GM12872 (cell line): Measurements from ENCODE around the gene RETREG1.

Source experiments
- TF ChIP-seq, protein P1 (sequence below): IDR thresholded peaks from 3 replicates; pipeline ENCODE4 v1.5.1; 2011; ENCODE audit warnings: low read depth, mild to moderate bottlenecking, low read length, moderate library complexity; ENCODE audit not compliant: insufficient read depth

Gene RETREG1

GRCh38 chr5:16528382-16529110 lies 88.3 kb downstream of the RETREG1 start:
- TF ChIP-seq, protein P1, sequence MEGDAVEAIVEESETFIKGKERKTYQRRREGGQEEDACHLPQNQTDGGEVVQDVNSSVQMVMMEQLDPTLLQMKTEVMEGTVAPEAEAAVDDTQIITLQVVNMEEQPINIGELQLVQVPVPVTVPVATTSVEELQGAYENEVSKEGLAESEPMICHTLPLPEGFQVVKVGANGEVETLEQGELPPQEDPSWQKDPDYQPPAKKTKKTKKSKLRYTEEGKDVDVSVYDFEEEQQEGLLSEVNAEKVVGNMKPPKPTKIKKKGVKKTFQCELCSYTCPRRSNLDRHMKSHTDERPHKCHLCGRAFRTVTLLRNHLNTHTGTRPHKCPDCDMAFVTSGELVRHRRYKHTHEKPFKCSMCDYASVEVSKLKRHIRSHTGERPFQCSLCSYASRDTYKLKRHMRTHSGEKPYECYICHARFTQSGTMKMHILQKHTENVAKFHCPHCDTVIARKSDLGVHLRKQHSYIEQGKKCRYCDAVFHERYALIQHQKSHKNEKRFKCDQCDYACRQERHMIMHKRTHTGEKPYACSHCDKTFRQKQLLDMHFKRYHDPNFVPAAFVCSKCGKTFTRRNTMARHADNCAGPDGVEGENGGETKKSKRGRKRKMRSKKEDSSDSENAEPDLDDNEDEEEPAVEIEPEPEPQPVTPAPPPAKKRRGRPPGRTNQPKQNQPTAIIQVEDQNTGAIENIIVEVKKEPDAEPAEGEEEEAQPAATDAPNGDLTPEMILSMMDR, result no peak

GRCh38 chr5:16525651-16526050 lies 91.1 kb downstream of the RETREG1 start:
- TF ChIP-seq, protein P1, result no peak

DNA sequence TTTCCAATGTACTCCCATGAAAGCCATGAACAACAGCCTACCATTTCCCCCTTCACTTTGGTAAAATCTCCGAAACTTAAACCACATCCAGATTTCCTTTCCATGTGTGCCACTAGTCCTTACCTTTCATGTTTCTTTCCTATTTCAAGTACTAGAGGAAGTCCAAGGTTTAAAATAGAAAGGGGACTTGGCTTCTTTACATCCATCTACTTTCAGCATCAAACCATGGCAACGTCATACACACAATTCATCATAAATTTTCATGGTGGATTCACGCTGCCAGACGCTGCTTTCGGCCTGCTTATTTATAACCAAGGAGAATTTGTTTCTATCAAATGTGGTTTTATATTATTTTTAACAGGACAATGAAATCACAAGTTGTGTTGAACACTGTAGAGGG lies 92.5 kb downstream of the RETREG1 start:
- TF ChIP-seq, protein P1, result no peak

DNA sequence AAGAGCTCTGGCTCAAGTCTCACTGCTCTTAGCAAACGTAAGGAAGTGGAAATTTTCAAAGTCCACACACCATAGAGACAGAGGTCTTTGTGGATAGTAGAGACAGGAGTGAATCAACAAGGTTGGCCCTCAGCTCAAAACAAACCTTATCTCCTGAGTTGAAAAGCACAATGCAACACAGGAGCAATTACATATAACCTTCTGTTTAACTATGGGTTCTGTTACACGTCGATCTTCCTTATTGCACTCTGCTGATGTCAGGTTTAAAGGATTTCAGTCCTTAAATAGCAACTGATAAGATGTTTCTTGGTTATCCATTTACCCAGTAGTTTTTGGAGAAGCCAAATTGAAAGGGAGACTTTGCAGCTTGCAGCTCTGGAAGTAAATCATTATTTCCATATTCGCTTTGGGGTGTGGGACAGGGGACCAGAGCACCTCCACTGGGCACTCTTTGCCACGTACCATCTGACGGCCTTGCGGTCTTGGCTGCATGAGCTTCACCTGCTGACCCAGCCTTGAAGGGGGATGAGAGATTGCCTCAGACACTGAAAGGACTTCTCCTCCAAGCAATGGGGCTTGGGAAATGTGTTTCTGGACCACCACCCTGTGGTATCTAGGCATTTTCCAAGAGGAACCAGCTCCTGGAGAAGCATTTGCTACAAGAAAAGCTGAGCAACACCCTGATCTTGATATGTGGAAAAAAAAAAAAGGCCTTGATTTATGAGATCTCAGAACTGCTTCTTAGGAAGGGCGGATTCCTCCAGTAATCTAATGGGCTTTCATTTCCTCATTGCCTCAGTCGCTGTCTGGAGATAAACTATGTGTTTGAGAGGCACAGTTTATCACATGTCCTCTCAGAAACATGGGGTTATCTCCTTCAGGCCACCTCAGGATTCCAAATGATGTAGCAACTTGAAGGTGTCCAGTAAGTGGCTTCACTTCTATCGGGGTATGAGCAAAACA lies 95.0 kb downstream of the RETREG1 start:
- TF ChIP-seq, protein P1, result no peak

GRCh38 chr5:16520841-16521240 lies 96.0 kb downstream of the RETREG1 start:
- TF ChIP-seq, protein P1, result no peak

- TF ChIP-seq, protein P1, result no peak
Observed at GRCh38 chr5:16519435-16519834, 97.4 kb downstream of the RETREG1 start.

DNA sequence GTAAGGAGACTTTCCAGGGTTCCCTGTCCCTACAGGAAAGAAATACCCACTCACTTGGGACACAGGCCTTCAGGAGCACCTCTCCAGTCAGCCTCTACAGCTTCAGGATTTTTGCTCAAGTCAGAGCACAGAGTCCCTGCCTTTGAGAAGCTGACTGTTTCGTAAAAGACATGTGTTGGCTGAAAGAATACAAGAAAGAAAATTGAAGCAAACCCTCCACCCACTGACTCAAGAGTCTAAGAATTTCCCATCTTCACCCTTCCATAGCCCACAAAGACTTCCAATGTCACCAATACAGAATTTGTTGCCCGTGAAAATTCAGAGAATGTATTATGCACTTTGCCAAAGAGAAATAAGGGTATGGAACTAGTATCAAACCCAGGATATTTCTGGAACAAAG lies 98.2 kb downstream of the RETREG1 start:
- TF ChIP-seq, protein P1, result no peak
